HCT116 (cell line): ENCODE results near the gene RIC8B. TPM values are rescaled to one million over a fixed set of nuclear protein-coding genes. Genes with fewer than 3 reads are reported as not detected.

ENCODE experiments used
- ATAC-seq: fragments of 200-7000 bp; cut with Tn5 transposase; 2 replicates; pipeline ENCODE4 v1.9.1; 2020; ENCODE audit warnings: mild to moderate bottlenecking, moderate library complexity
- BruUV-seq: library from RNA; stranded (reverse); fragments of 400-500 nt; replicated peaks from 2 replicates; lab custom pipeline; 2021; lab: Mats Ljungman, UMichigan
- CTCF ChIA-PET: fragments of 300-600 bp; sonication (Branson Sonifier 250); formaldehyde crosslinking; loops from one replicate; lab custom pipeline; 2021; ENCODE audit warnings: antibody characterized with exemption; lab: Charles Lee
- POLR2A ChIA-PET: fragments of 300-600, 350-600 bp; sonication (Branson Sonifier 250); formaldehyde crosslinking; loops from one replicate; lab custom pipeline; 2021; ENCODE audit warnings: antibody characterized with exemption; lab: Charles Lee
- RAD21 ChIA-PET, 2 experiments: fragments of 300-600 bp; sonication (Branson Sonifier 250); formaldehyde crosslinking; loops; one replicate each; lab custom pipeline; 2023; ENCODE audit warnings: low total read pairs in 2 of 2; ENCODE audit not compliant: uncharacterized antibody in 2 of 2, unreplicated experiment in 2 of 2, low non-redundant PET in 1 of 2; lab: Charles Lee
- DNase-seq: peaks from one replicate; pipeline ENCODE4 v3.0.0-alpha.2; 2010; ENCODE audit warnings: low read depth, low spot score
- H2AFZ ChIP-seq: fragments of 200-600 bp; shearing (Covaris generic), sonication (generic); 2 replicates; pipeline ENCODE4 v1.6.1; 2017; ENCODE audit warnings: low read depth, mixed run types, mixed read lengths, antibody characterized with exemption, low read length; ENCODE audit not compliant: poor library complexity, severe bottlenecking
- H3K27ac ChIP-seq: 2 replicates; pipeline ENCODE4 v1.5.1; 2012; ENCODE audit warnings: low read depth, low read length
- H3K27me3 ChIP-seq: fragments of 200-600 bp; sonication (generic); 2 replicates; pipeline ENCODE4 v1.6.1; 2016; ENCODE audit warnings: mixed run types, low read length, mixed read lengths; ENCODE audit not compliant: insufficient read depth
- H3K36me3 ChIP-seq, 2 experiments: fragments of 200-500 bp in 1 of 2; fragments of 200-600 bp in 1 of 2; sonication (Bioruptor generic) in 1 of 2; sonication (generic) in 1 of 2; 2 replicates each; pipeline versions ENCODE4 v1.5.1 to v1.6.1; 2014 to 2016; ENCODE audit warnings: low read length in 2 of 2, inconsistent platforms in 1 of 2, mixed read lengths in 1 of 2, mixed run types in 1 of 2; ENCODE audit not compliant: insufficient read depth in 2 of 2, control insufficient read depth in 1 of 2
- H3K4me1 ChIP-seq, 2 experiments: fragments of 200-600 bp in 1 of 2; sonication (generic) in 1 of 2; 2 replicates each; pipeline versions ENCODE4 v1.5.1 to v1.6.1; 2012 to 2017; ENCODE audit warnings: low read length in 2 of 2, inconsistent platforms in 1 of 2, mild to moderate bottlenecking in 1 of 2, mixed read lengths in 1 of 2, mixed run types in 1 of 2, moderate library complexity in 1 of 2; ENCODE audit not compliant: insufficient read depth in 2 of 2, control insufficient read depth in 1 of 2
- H3K4me2 ChIP-seq: fragments of 200-600 bp; sonication (generic); 2 replicates; pipeline ENCODE4 v1.6.1; 2017; ENCODE audit warnings: mixed run types, low read length, mixed read lengths
- H3K4me3 ChIP-seq, 2 experiments: fragments of 200-600 bp in 1 of 2; sonication (generic) in 1 of 2; replicated peaks in 1 of 2; 2 replicates each; pipeline ENCODE4 v1.5.1; 2011 to 2016; ENCODE audit warnings: low read length in 2 of 2, control low read depth in 1 of 2, low read depth in 1 of 2, mild to moderate bottlenecking in 1 of 2, mixed read lengths in 1 of 2, mixed run types in 1 of 2
- H3K79me2 ChIP-seq: fragments of 200-600 bp; sonication (generic); 2 replicates; pipeline ENCODE4 v1.6.1; 2017; ENCODE audit warnings: mild to moderate bottlenecking, mixed run types, low read length, moderate library complexity, mixed read lengths; ENCODE audit not compliant: insufficient read depth
- H3K9ac ChIP-seq: fragments of 200-600 bp; sonication (generic); 2 replicates; pipeline ENCODE4 v1.6.1; 2016; ENCODE audit warnings: low read length, mixed read lengths
- H3K9me2 ChIP-seq: fragments of 200-600 bp; sonication (generic), shearing (Covaris generic); 2 replicates; pipeline ENCODE4 v1.6.1; 2017; ENCODE audit warnings: mixed run types, mild to moderate bottlenecking, moderate library complexity; ENCODE audit not compliant: insufficient read depth
- H3K9me3 ChIP-seq, 2 experiments: fragments of 200-500 bp in 1 of 2; fragments of 200-600 bp in 1 of 2; sonication (Bioruptor generic) in 1 of 2; sonication (generic) in 1 of 2; 2 replicates each; pipeline ENCODE4 v1.6.1; 2014 to 2017; ENCODE audit warnings: low read length in 2 of 2, mixed read lengths in 2 of 2, inconsistent platforms in 1 of 2, low read depth in 1 of 2, mild to moderate bottlenecking in 1 of 2, mixed run types in 1 of 2, moderate library complexity in 1 of 2; ENCODE audit not compliant: control insufficient read depth in 1 of 2, insufficient read depth in 1 of 2
- H4K20me1 ChIP-seq: fragments of 200-600 bp; sonication (generic), shearing (Covaris generic); 2 replicates; pipeline ENCODE4 v1.6.1; 2017; ENCODE audit warnings: mixed run types, mild to moderate bottlenecking, moderate library complexity; ENCODE audit not compliant: insufficient read depth
- CBX3 ChIP-seq: IDR thresholded peaks from 2 replicates; pipeline ENCODE4 v1.6.1; 2012; ENCODE audit warnings: low read depth
- CEBPB ChIP-seq: IDR thresholded peaks from 2 replicates; pipeline ENCODE4 v1.6.1; 2012; ENCODE audit warnings: low read depth
- CTCF ChIP-seq, 3 experiments: fragments of 200-600 bp in 1 of 3; sonication (generic) in 1 of 3; IDR thresholded peaks in 2 of 3; conservative IDR thresholded peaks in 1 of 3; 2 replicates each; pipeline ENCODE4 v1.5.1; 2012 to 2017; ENCODE audit warnings: low read depth in 2 of 3, low read length in 2 of 3, antibody characterized with exemption in 1 of 3, borderline replicate concordance in 1 of 3, control low read depth in 1 of 3, mild to moderate bottlenecking in 1 of 3, mixed read lengths in 1 of 3, mixed run types in 1 of 3, moderate library complexity in 1 of 3; ENCODE audit not compliant: insufficient read depth in 1 of 3
- EGR1 ChIP-seq: IDR thresholded peaks from 2 replicates; pipeline ENCODE4 v1.6.1; 2012; ENCODE audit warnings: low read depth
- ELF1 ChIP-seq: IDR thresholded peaks from 2 replicates; pipeline ENCODE4 v1.6.1; 2012; ENCODE audit warnings: low read depth, borderline replicate concordance
- EZH2 ChIP-seq: fragments of 200-600 bp; sonication (generic); IDR thresholded peaks from 2 replicates; pipeline ENCODE4 v1.6.1; 2017; ENCODE audit warnings: antibody characterized with exemption, mixed run types
- EZH2phosphoT487 ChIP-seq: fragments of 200-600 bp; IDR thresholded peaks from 2 replicates; pipeline ENCODE4 v1.6.1; 2018; ENCODE audit warnings: antibody characterized with exemption, borderline replicate concordance
- FOSL1 ChIP-seq: IDR thresholded peaks from 2 replicates; pipeline ENCODE4 v1.6.1; 2012; ENCODE audit warnings: low read depth
- JUND ChIP-seq: IDR thresholded peaks from 2 replicates; pipeline ENCODE4 v1.6.1; 2012
- POLR2A ChIP-seq: IDR thresholded peaks from 2 replicates; pipeline ENCODE4 v1.7.0; 2011; ENCODE audit warnings: borderline replicate concordance; ENCODE audit not compliant: insufficient read depth, insufficient read length; ENCODE audit errors: extremely low read depth
- POLR2AphosphoS5 ChIP-seq: IDR thresholded peaks from 2 replicates; pipeline ENCODE4 v1.6.1; 2011; ENCODE audit warnings: mild to moderate bottlenecking, low read depth, low read length, moderate library complexity
- RAD21 ChIP-seq: IDR thresholded peaks from 2 replicates; pipeline ENCODE4 v1.6.1; 2012; ENCODE audit warnings: low read depth, mild to moderate bottlenecking
- REST ChIP-seq: IDR thresholded peaks from 2 replicates; pipeline ENCODE4 v1.6.1; 2012; ENCODE audit warnings: low read depth
- SIN3A ChIP-seq: IDR thresholded peaks from 2 replicates; pipeline ENCODE4 v1.6.1; 2012; ENCODE audit warnings: low read depth
- TCF7L2 ChIP-seq: IDR thresholded peaks from 2 replicates; pipeline ENCODE4 v1.7.0; 2011; ENCODE audit warnings: borderline replicate concordance, inconsistent platforms; ENCODE audit not compliant: insufficient read depth, insufficient read length; ENCODE audit errors: extremely low read depth
- YY1 ChIP-seq: IDR thresholded peaks from 2 replicates; pipeline ENCODE4 v1.6.1; 2011; ENCODE audit warnings: low read length, low read depth, moderate library complexity, mild to moderate bottlenecking; ENCODE audit not compliant: insufficient replicate concordance; ENCODE audit errors: extremely low read depth
- ZBTB33 ChIP-seq: IDR thresholded peaks from 2 replicates; pipeline ENCODE4 v1.6.1; 2011; ENCODE audit warnings: mild to moderate bottlenecking, low read length, moderate library complexity; ENCODE audit not compliant: insufficient replicate concordance; ENCODE audit errors: extremely low read depth
- ZFX ChIP-seq: fragments of 450-650 bp; IDR thresholded peaks from 2 replicates; pipeline ENCODE4 v1.6.1; 2017
- intact Hi-C: fragments of 100-400 bp; cut with micrococcal nuclease; formaldehyde crosslinking; loops from 2 replicates; pipeline ENCODE4 v1.10.0; 2022
- total RNA-seq: library from RNA; stranded (reverse); gene quantifications from one replicate; pipeline ENCODE4 v1.2.1, GENCODE V29; 2021; ENCODE audit not compliant: unreplicated experiment
- TF ChIP-seq, protein P1 (sequence below): IDR thresholded peaks from 2 replicates; pipeline ENCODE4 v1.6.1; 2012
- TF ChIP-seq, protein P2 (sequence below): IDR thresholded peaks from 2 replicates; pipeline ENCODE4 v1.6.1; 2012

The RIC8B gene
- total RNA-seq, 1 experiment from 2014 or later, result 16.7 TPM

- Histone ChIP-seq H3K9ac (no peak overlapping the region), H3K36me3 (peaks cover 6 to 8% of the 10 kb centered on the region in 2 experiments; a peak in 1 of 4 replicates), H3K9me3 (no peaks in the 10 kb centered on the region), H3K79me2 (no peaks in the 10 kb centered on the region)
- no peak for ATAC-seq
- BruUV-seq, result no TSS peak
- CTCF ChIA-PET, result interaction anchor here (0.8 kb wide), 1 partner anchor 9 kb away, joined by 3 read pairs; no protein-coding TSS in a partner anchor
- TF ChIP-seq JUND (no peak), EGR1 (no peak), EZH2phosphoT487 (no peak), POLR2A (no peak), CEBPB (no peak), POLR2AphosphoS5 (no peak), EZH2 (no peak), ELF1 (no peak), FOSL1 (no peak), CBX3 (no peak), ZBTB33 (no peak), RAD21 (no peak), CTCF (IDR thresholded peaks at IDR 0.05 in 2 of 3, conservative IDR thresholded peaks at IDR 0.05 in 1 of 3; ENCODE audit: borderline replicate concordance in 1 of 3, insufficient read depth in 1 of 3, low read depth in 2 of 3, low read length in 2 of 3) (no peak), ZFX (no peak), SIN3A (no peak), TCF7L2 (no peak), YY1 (no peak), REST (no peak)
- TF ChIP-seq, protein P1, sequence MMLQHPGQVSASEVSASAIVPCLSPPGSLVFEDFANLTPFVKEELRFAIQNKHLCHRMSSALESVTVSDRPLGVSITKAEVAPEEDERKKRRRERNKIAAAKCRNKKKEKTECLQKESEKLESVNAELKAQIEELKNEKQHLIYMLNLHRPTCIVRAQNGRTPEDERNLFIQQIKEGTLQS, result no peak
- TF ChIP-seq, protein P2, sequence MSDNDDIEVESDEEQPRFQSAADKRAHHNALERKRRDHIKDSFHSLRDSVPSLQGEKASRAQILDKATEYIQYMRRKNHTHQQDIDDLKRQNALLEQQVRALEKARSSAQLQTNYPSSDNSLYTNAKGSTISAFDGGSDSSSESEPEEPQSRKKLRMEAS, result no peak
- TF ChIP-seq, all 23 proteins: peak for 0
- no peak overlapping the region for H3K27ac ChIP-seq
- DNase-seq, result no peak
- H3K9me2 ChIP-seq, result no peaks in the 10 kb centered on the region
- H3K27me3 ChIP-seq, result no peaks in the 10 kb centered on the region
- intact Hi-C loops, result no loop called here
- H3K4me2 ChIP-seq, result no peak overlapping the region
- RAD21 ChIA-PET, result interaction anchor here in 1 of 2 experiments (0.5 kb wide), 1 partner anchor 239 kb away, joined by 3 read pairs; no protein-coding TSS in a partner anchor
- no peak overlapping the region for H3K4me3 ChIP-seq
- H2AFZ ChIP-seq, result no peak overlapping the region
- POLR2A ChIA-PET, result no interaction called here
- H3K4me1 ChIP-seq, result no peaks in the 10 kb centered on the region
- no peaks in the 10 kb centered on the region for H4K20me1 ChIP-seq
These were observed 76.8 kb downstream of the RIC8B start for GRCh38 chr12:106851306-106851705.
